GM12872 (cell line): ENCODE data around the gene DICER1.

Experiments
- CTCF ChIP-seq: IDR thresholded peaks from 3 replicates; pipeline ENCODE4 v1.5.1; 2011; ENCODE audit warnings: low read depth, mild to moderate bottlenecking, low read length, moderate library complexity; ENCODE audit not compliant: insufficient read depth

The DICER1 gene

DNA sequence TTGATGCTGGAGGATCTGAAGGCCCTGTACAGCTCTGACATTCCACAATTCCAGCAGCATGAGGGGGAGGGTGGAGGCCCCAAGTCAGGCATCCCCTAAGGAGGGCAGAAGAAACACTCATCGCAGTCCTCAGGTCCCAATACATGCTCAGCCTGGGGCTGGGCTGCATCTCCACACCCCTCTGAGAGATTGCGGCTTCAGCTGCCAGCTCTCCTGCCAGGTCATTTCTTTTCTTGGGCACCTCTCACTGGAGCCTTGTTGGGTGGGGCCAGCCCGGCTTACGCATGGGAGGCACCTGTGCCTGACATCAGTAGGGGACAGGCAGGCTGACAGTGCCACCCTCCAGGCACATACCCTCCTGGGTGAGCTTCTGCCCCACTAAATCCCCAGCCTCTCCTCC is 89.8 kb downstream of the DICER1 start:
- no peak for TF ChIP-seq CTCF

DNA sequence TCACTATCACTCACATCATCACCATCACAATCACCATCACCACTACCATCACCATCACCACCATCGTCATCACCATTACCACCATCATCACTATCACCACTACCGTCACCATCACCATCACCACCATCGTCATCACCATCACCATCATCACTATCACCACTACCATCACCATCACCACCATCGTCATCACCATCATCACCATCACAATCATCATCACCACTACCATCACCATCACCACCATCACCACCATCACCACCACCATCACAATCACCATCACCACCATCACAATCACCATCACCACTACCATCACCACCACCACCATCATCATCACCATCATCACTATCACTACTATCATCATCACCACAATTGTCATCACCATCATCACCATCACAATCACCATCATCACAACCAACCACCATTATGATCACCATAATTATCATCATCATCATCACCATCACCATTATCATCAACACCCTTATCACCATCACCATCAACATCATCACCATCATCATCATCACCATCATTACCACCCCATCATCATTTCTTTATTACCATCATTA is 90.8 kb downstream of the DICER1 start:
- no peak for TF ChIP-seq CTCF

GRCh38 chr14:95065411-95065810 is 91.9 kb downstream of the DICER1 start:
- TF ChIP-seq CTCF = no peak

GRCh38 chr14:95064734-95065133 is 92.6 kb downstream of the DICER1 start:
- TF ChIP-seq CTCF = no peak

- TF ChIP-seq CTCF = no peak
Observed at GRCh38 chr14:95064256-95064655, 93.1 kb downstream of the DICER1 start.

DNA sequence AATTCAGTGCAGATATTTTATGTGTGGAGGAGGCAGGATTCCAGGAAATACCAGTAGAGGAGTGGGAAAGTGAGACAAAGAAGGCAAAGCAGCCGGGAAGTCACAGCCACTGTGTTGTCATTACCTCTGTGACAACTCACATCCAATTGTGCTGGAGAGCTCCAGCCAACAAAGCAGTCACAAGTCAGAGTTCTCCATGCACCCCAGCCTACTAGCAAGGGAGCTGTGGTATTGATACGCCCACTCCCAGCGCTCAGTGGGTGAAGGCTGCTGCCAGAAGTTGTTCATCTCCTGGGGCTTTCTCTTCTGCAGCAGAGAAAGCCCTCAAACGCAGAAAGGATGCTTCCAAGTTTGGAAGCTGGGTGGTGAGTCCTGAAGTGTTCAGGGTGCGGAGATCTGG is 93.9 kb downstream of the DICER1 start:
- no peak for TF ChIP-seq CTCF

DNA sequence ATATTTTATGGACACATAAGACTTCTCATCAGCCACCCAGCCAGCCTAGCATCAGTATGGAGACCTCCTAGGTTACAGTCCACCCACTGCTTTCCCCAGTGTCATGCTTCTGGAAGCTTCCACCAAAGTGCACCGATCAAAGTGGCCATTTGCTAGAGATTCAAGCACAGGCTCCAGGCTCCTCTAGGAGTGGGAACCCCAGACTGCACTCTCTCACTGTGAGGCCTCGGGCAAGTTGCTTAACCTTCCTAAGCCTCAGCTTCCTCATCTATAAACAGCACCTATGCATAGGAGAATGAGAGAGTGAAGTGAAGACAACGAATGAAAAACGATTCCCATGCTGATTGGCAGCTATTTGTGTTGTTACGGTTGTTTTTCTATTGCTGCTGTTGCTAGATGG is 94.4 kb downstream of the DICER1 start:
- no peak for TF ChIP-seq CTCF

GRCh38 chr14:95062220-95062619 is 95.1 kb downstream of the DICER1 start:
- no peak for TF ChIP-seq CTCF
